GM18499 (cell line): ENCODE data around the gene RFX7.

Source experiments
- ATAC-seq: cut with Tn5 transposase; IDR thresholded peaks from one replicate; pipeline ENCODE4 v1.9.1; 2021; ENCODE audit warnings: moderate number of reproducible peaks; ENCODE audit not compliant: insufficient read depth, unreplicated experiment

RFX7 gene

DNA sequence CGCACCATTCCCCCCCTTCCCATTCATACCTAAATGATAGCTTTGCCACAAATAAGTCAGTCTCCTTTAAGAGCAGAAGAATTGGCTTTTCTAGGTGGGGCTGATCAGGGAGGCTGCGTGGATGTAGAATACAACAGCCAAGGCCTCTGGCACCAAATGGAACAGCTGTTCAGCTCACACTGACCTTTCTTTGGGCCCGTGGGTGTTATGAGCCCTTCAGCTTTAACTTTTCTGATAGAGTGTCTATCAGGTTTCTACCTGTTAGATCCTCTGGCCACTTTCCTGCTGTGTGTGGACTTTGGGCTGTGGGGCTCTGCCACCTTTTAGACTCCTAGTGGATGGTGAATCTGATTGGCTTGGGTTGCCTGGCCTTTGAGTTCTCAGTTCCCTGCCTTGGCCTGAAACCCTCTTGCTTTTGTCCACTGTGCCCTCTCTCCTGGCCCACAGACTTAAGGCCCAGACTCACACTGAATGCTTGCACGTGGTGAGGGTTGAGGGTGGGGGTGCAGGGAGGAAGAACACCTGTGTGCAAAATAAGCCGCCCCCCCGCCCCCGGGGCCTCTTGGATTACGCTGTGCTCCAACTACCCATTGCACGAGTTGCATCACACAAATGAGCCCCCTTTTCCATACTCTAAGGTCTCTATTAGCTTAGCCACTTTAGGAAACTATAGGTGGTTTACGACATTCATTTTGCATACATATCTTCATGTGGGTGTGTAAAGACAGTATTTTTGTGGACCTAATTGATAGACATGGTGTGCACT is 1.3 kb upstream of the RFX7 start:
- ATAC-seq = no peak

DNA sequence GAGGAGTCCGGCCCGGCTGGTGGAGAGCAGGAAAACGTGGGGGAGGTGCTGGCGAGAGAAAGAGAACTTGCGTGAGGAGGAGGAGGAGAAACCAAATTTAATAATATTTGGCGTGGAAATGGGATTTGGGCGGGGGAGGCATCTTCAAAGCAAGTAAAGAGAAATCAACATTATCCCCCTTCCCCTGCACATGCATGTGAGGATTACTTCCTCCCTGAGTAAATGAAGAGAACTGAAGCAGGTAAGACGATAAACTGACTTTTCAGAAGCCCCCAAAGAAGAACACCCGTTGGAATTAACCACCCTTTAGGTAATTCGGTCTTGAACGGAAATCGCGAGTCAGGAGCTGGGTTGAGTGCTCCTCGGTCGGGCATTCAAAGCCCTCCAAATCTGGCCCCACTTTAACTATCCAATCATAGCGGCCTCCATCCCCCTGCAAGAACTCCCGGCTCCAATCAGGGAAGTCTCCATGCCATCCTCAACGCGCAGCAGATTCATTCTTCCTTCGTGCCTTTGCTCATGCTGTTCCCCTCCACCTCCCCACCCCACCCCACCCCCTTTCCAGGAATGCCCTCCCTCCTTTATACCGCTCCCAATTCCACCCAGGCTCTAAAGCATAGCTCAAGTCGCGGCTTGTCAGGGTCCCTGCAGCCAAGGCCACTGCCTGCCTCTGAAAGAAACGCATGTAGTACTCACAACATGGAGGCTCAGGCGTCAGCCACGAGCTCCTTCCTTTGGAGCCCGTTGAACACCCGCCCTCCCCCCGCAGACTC is 545 bp upstream of the RFX7 start:
- ATAC-seq = no peak

DNA sequence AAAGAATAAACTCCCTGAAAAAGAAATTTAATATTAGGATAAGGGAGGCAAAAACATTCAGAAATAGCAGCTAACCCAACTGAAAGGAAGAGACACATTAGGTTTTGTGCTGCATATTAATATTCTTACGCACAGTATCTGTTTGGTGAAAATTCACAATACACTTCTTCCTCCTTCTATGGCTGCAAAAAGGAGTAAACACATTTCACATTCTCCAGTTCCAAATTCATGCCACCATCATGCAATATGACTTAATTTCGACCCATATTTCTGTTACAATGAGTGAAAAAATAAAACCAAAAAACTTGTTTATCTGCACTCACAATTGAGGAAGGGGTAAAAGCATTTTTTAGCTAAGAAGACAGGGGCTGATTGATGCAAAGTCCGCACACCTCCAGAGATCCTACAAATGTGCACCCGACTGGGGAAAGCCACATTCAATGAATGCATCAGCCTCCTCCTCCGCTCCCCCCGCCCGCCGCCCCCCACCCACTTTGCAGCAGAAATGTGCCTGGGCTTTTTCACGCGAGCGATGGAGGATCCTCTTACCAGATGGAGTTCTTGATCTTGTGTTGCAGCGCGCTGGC is 1.0 kb downstream of the RFX7 start:
- no peak for ATAC-seq

DNA sequence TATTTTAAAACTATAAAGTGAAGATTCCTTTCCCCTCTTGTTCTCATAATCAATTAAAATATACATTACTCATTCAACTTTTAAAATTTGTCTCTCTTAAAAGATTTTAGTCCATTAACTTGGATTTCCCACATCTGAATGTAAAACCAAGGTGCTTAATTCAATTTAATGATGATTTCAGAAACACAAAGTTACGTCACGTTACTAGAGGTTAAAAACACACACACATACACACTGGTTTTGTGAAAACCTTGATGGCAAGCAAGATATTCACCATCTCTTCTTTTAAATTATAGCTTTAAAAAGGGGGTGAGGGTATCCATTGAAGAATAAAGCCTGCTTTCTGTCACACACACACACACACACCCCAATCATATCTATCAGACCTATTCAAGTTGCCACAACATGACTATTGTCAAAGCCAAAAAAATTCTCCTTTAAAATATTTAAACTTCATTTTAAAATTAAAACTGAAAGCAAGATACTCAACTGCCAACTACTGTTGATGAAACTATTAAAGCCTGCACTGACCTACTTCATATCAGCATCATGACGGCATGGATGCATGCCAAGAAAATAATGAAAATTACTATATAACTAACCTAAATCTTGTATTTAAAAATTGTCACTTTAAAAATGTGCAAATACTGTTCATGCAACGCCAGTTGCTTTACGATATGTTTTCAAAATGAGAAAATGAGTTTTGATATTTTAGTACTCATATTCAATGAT is 2.1 kb downstream of the RFX7 start:
- no peak for ATAC-seq

DNA sequence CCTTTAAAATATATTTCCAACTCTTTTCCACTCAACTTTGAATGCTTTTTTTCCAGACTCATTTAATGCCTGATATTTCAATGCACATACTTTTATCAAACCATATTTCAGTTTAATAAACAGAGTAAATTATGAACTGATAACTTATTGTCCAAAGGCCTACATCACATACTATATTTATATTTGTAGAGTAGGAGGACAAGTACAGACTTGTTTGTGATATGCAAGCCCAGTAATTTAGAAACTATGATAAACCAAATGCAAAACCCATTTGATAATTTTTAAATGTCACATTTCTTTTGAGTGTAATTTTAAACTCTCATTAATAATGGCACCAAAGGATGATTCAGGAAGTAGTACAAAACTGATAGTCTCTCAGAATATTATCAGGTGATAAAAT is 3.3 kb downstream of the RFX7 start:
- no peak for ATAC-seq

DNA sequence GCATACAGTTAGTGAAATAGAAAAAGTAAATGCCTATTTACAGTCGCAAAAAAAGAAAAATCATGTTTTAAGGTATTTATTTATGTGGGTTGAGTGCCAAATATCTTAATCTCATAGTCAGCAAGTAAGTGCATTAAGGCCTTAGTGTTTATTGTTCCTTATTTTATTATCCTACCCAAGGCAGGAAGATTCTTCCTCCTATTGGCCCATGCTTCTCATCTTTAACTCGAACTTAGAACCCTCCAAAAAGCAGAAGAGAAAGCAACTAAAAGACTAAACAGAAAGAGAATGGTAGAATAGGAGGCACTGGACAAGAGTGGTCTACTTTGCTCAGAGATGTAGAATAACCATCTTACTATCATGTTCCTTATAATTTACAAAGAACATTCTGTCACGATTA is 7.5 kb downstream of the RFX7 start:
- ATAC-seq = no peak

DNA sequence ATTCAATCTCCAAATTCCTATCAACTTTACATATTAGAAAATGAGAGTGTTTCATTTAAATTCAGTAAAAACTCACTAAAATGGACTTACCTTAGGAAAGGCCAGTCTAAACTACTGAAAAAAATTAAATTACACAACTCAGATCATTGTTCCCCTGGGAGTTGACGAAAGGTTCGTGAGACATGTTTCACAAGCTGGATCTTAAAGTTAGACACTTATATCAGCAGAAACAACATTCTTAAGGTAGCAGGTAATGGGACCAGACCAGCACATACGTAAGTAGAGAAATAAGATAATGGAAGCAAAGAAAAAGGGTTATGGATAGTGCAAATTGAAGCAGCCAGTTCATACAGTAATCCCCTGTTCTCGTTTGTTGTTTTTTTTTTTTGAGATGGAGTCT is 8.9 kb downstream of the RFX7 start:
- ATAC-seq = no peak

DNA sequence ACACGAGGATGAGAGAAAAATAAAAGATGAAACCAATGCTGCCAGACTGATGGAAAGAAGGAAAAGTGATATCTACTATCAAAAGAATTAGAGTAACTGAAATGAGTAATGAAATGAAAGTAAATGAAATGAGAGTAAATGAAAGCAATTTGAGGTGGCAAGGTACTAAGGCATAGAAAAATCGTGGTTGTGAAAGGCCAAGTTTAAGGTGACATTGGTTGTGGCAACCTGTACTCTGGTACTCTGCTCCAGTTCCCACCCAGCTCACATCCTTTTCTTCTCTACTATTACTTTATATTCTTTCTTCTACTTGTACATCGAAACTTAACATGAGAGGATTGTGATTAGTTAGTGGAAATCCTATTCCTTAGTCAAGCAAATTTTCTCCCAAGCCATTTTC is 10.1 kb downstream of the RFX7 start:
- ATAC-seq = no peak

DNA sequence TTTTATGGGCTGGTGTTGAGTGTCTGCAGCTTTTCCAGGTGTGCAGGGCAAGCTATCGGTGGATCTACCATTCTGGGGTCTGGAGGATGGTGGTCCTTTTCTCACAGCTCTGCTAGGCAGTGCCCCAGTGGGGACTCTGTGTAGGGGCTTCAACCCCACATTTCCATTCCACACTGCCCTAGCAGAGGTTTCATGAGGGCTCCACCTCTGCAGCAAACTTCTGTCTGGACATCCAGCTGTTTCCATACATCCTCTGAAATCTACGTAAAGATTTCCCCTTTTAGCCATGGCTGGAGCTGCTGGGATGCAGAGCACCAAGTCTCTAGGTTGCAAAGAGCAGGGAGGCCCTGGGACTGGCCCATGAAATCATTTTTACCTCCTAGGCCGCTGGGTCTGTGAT is 11.6 kb downstream of the RFX7 start:
- ATAC-seq = no peak

DNA sequence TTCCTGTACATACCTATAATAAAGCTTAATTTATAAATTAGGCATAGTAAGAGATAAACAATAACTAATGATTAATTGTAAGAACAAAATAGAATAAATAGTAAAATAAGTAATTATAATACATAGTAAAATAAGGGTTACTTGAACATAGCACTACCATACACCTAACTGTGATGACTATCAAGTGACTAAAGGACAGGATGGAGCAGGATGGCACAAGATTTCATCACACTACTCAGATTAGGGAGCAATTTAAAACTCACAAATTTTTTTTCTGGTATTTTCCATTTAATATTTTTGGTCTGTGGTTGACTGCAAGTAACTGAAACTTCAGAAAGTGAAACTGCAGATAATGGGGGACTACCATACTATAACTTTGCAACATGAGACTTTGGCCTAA is 14.8 kb downstream of the RFX7 start:
- no peak for ATAC-seq

DNA sequence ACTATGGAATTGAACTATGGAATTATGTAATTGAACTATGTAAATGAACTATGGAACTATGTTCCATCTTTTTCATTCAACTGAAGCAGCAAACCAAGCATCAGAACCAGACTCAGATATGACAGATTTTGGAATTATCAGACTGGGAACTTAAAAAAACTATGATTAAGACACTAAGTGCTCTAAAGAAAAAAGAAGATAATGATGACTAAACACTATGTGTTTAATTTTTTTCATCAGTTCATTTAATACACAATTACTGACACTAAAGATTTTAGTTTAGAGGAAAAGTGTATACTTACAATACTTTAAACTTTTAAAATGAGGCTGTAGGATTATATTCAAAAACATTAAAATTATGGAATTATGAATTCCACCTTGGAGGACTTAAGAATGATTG is 15.3 kb downstream of the RFX7 start:
- no peak for ATAC-seq

DNA sequence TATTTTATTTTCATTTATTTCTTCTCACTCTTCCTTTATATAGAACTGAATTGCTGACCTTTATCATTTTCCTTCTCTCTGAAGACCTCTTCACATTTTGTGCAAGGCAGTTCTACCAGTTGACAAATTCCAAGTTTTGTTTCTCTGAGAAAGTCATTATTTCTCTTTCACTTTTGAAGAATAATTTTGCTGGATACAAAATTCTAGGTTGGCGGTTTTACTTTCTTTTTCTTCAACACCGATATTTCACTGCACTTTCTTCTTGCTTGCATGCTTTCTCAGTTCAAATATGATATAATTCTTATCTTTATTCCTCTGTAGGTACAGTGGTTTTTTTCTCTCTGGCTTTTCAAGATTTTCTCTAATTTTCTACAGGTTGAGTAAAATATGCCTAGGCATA is 15.9 kb downstream of the RFX7 start:
- no peak for ATAC-seq

DNA sequence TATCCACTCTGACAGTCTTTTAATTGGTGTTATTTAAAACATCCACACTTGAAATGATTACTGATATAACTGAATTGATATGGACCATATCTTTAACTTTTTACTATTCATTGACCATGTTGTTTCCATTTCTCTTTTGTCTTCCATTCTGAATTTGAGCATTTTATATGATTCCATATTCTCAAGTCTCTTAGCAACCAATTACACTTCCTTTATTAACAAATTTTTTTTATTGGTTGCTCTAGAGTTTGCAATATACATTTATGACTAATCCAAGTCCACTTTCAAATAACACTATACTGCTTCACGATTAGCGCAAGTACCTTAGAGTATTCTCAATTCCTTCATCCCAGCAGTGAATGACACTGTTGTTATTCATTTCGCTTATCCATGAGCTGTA is 16.4 kb downstream of the RFX7 start:
- no peak for ATAC-seq

DNA sequence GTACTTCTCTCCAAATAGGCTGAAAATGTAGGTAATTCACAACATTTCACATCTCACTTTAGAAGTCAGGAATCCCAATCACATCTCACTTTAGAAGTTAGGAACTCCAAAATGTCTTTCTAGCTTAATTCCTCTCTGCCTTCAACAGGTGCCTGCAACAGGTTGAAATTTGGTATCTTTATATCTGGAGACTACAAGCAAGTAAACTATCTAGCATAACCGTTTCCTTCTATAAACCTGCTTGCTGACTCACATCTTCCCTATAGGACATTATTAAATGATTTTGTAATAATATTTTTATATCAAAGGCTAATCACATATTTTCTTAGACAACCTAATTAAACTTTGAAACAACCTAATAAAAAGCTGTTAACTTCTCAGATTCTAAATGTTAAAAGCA is 18.2 kb downstream of the RFX7 start:
- ATAC-seq = no peak

DNA sequence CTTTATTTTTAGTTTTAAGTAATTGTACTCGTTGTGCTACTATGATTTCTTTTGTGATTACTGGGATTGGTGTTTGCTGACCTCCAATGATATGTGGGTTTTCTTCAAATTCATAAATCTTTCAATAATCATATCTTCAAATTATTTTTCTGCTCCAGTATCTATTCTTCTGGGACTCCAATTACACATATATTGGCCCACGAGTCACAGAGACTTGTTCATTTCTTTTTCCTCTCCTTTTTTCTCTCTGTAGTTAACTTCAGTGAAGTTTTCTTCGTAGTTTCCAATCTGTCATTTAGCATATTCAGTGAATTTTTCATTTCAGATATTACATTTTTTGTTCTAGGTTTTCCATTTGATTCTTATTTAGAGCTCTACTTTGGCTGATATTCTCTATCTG is 21.4 kb downstream of the RFX7 start:
- ATAC-seq = no peak

DNA sequence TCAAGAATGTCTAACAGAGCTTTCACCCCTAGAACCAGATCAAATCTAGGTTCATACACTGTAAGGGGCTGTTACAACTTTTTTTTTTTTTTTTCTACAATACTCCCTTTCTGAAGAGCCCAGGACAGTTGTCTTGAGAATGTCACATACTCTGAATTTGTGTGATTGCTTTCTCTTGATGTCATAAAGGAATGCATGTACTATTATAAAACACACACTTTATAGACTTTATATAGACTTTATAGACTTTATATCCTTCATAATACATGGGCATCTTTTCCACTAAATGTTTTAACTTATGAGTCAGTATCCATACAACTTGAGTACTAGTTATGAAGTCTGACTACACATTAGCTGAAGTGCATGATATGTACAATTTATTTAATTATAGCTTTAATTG is 26.3 kb downstream of the RFX7 start:
- no peak for ATAC-seq

DNA sequence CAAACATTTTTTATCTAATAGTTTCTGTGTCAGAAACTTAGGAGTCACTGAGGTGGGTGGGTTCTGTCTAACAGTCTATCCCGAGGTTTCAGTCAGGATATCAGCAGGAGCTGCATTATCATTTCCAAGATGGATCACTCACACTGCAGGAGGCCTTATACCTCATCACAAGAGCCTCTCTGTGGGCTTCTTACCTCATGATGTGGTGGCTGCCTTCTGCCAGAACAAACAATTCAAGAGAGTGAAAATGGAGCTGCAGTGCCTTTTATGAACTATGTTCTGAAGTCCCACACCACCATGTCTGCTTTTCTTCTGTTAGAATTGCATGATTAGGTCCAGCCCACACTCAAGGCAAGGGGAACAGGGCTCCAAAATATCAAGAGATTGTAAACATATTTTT is 27.9 kb downstream of the RFX7 start:
- no peak for ATAC-seq

DNA sequence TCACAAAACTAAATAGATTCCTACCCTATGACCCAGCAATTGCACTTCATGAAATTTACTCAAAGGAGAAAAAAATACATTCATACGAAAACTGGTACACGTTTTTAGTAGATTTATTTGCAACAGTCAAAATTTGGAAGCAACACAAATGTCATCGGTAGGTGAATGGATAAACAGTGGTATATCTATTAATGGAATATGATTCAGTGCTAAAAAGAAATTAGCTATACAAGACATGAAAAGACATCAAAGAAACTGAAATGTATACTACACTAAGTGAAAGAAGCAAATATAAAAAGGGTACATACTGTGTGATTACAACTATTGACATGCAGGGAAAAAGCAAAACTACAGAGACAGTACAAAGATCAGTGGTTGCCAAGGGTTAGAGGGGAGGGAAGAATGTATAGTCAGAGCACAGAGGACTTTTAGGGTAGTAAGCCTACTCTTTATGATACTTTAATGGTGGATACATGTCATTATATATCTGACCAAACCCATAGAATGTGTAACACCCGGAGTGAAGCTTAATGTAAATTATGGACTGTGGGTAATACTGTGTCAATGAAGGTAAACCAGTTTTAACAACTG is 31.6 kb downstream of the RFX7 start:
- no peak for ATAC-seq

DNA sequence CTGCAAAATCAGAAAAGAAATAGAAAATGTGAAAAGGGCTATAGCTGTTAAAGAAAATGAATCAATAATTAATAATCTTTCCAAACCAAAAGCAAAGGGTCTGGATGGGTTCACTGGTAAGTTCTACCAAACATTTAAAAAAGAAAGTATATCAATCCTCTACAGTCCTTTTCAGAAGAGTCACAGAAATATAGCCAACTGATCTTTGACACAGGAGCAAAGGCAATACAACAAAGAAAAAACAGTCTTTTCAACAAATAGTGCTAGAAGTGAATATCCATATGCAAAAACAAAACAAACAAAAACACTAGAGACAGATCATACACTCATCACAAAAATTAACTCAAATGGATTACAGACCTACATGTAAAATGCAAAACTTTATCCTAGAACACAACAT is 32.6 kb downstream of the RFX7 start:
- ATAC-seq = no peak

DNA sequence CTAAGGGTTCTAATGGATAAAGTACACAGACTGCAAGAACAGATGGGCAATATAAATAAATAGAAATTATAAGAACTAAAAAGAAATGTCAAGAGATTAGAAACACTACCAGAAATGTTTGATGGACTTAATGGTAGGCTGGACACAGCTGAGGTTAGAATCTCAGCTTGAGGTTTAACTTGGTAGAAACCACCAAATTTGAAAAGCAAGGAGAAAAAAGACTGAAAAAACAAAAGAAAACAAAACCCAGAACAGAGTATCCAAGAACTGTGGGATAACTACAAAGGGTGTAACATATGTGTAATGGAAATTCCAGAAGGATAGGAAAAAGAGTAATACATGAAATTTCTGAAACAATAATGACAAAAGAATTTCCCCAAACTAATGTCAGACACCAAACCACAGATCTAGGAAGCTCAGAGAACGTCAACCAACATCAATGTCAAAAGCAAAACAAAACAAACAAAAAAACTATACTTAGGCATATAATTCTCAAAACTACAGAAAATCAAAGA is 35.0 kb downstream of the RFX7 start:
- ATAC-seq = no peak
